GM19238 (cell line): ENCODE measurements around the gene CEP135.
"Not testable (repeated sequence)": the region's sequence is repeated elsewhere in the genome, so short reads cannot be mapped to it uniquely, and the experiment has no call there.

Experiments used
- DNase-seq: peaks from one replicate; pipeline ENCODE4 v3.0.0; 2011; ENCODE audit warnings: low spot score; ENCODE audit not compliant: insufficient read length

Gene CEP135

DNA sequence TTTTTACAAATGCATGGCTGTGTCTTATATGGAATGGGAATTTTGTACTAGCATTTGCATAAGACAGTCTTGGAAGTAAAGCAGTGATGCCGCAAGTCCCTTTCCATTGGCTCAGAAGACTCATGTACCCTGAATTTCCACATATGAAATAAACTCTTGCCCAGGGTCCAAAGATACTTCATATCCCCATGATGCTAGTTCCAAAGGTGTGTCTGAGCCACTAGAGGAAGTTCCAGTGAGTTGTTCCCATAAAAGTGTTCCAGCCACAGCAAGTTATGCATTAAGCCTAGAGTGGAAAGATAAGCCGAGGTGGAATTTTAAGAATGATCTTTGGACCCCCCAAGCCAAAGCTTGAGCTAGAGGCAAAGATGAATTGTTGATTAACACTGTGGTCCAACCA, 9.3 kb upstream of the CEP135 start:
- DNase-seq: no peak

DNA sequence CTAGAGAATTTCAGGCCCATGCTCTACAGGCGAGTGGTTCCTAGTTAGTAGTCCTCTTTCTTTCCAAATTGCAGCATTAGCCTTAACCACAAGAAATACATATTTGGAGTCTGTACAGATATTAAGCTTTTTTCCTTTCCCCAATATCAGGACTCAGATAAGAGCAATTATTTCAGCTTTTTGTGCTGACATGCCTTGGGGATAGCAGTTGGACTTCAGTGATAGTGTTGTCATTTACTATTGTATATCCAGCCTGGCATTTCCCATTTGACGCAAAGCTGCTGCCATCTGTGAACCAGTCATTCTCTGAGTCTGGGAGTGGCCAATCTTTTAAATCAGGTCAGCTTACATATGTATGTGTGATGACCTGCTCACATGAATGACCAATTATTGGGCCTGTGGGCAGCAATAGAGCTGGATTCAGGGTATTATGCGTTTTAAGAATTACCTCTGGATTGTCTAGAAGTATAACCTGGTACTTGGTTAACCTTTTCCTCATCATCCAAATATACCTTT, 6.8 kb upstream of the CEP135 start:
- no peak for DNase-seq

DNA sequence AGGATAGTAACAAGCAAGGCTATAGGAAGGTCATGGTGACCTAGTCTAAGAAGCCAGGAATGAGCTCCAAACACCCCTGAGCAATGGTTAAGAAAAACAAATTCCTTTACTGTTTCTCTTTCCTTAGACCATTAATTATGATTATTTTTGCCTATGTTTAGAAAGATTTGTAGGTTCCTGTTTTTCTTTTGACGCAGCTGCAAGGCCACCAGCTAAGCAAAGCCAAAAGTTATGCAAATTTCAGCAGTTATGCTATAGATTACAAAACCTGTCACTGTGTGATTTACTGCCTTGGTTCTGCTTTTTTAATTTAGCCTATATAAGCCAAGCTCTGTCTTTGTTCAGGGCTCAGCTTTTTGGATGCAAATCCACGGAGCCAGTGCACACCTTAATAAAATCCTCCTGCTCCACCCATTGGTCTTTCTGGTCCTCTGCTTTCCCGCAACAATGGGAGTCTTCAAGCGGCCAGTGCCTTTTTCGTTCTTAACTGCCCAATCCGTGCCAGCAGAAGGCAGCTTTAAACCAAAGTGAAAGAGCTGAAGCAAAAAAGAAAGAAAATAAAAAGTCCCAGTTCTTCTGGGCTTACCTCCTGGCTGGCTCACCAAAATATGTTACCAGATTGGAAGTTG, 1.4 kb upstream of the CEP135 start:
- DNase-seq: peak; percentile 16

DNA sequence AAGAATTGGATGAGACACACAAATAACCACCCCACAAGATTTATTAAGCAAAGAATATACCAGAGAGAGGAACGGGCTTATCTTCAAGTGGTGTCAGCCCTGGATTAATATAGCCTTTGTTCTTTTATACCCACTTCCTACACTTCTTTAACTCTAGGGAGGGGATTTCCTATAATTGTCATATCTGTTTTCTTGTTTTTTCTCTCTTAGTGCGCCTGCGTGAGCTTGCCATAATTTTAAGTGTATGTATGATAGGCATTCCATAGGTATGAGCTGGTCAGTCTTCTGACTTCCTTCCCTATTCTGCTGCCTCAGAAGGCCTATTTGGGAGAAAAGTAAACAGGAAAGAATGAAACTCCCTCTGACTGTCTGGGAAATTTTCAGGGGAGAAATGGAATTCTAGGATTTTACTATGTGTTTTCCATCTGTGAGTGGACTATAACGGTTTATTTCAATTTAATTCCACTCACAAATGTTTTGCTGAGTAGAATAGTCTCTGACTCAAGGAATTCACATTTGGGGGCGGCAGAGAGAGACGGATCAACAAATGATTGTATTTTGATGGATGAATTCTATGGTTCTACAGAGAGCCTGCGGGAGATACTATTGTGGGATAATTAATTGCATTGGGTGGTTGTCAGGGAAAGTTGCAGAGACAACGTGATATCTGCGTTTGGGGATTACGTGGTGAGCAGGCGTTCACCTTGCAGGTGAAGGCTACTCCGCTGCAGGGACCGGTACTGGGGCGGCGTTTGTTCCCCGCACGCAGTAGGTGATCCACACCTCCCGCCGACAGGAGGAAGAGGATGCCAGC, 626 bp upstream of the CEP135 start:
- DNase-seq: no peak

DNA sequence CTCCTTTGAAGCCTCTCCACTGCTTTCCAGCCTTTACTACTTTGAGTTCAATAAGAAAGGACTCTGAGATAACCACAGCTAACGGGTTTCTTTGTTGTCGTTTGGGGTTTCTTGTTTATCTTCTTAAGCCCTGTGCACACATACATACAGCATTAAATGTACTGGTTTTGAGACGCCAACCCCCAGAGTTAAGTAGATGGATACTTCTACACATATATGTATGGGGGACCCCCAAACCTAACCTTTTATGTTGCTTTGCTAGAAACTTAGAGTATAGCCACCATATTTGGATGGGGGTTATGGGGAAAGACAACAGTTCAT, 697 bp downstream of the CEP135 start:
- DNase-seq: no peak

DNA sequence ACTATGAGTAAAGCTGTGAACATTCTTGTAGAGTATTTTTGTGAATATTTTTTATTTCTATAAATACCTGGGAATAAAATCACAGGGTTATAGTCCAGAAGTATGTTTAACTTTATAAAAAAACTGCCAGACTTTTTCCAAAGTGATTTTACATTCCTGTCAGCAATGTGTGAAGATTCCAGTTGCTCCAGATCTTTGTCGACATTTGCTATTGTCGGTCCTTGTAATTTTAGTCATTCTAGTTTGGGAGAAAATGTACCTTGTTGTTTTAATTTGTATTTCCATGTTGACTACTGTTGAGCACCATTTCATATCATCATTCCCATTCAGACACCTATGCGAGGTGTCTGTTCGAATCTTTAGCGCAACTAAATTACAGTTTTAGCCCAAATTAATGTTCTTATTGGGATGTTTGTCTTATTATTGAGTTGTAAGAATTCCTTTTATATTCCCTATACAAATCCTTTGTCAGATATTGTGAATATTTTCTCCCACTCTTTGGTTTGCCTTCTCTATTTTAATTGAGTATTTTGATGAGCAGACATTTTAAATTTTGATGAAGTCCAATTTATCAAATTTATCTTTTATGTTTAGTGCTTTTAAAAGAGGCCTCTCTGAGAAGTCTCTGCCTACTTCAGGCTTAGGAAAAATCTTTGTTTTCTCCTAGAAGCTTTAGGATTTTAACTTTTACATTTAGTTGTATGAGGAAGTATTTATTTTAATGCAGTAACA, 2.6 kb downstream of the CEP135 start:
- no peak for DNase-seq

DNA sequence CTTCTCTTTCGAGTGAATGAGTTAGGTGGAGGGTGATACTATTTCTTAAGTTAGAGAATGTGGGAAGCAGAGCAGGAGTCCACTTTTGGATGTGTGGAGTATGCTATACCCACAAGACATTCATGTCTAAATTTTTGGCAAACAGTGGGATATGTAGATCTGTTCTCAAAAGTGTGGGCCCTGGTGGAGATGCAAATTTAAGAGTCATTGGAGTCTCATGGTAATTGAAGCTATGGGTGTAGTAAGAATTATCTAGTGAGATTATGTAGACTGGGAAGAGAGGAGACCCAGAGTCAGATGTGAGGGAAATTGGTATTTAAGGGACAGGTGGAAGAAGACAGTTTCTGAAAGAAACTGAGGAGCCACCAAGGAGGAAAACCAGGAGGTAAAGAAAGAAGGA, 7.0 kb downstream of the CEP135 start:
- no peak for DNase-seq

DNA sequence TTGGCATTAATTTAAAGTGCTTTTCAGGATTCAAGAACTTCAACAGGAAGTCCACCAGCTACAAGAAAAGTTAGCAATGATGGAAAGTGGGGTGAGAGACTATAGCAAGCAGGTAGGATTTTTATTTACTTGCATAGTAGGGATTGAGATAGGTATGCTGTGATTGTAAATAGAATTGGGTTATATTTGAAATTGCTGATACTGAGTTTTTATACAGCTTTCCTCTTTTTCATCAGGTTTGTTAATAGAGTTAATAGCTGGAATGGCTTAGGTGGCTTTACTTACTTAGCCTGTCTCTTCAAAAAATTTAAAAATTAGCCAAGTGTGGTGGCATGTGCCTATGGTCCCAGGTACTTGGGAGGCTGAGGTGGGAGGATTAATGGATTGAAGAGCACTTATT, 10.9 kb downstream of the CEP135 start:
- no peak for DNase-seq

DNA sequence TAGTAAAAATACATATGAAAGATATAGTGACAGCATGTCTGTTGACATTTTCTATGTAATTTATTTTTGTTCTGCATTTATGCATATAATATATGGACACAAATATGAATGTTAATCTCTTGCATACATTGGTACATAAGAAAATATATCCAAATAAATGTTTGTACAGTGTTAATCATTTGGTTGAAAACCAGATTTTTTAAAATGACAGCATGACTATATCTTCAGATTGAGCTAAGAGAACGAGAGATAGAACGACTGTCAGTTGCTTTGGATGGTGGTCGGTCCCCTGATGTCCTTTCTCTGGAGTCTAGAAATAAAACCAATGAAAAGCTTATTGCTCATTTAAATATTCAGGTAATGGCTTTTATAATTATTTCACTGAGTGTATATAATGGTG, 15.3 kb downstream of the CEP135 start:
- DNase-seq: no peak

DNA sequence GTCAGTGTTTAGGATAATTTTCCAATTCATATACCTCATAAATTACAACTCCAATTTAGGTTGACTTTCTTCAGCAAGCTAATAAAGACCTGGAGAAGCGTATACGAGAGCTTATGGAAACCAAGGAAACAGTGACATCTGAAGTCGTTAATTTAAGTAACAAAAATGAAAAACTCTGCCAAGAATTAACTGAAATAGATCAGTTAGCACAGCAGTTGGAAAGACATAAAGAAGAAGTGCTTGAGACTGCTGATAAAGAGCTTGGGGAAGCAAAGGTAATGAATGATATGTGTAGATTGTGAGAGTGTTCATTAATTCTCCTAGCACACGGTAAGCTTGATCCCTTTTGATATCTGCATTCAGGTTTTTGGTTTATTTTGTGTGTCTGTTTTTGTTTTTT, 16.8 kb downstream of the CEP135 start:
- DNase-seq: no peak

DNA sequence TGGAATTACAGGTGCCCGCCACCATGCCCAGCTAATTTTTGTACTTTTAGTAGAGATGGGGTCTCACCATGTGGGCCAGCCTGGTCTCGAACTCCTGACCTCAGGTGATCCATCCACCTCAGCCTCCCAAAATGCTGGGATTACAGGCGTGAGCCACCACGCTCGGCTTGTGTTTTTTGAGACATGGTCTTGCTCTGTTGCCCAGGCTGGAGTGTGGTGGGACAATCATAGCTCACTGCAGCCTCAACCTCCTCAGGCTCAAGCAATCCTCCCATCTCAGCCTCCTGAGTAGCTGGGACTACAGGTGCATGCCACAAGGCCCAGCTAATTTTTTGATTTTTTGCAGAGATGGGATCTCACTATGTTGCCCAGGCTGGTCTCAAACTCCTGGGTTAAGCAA, 17.6 kb downstream of the CEP135 start:
- DNase-seq: not testable (repeated sequence)

DNA sequence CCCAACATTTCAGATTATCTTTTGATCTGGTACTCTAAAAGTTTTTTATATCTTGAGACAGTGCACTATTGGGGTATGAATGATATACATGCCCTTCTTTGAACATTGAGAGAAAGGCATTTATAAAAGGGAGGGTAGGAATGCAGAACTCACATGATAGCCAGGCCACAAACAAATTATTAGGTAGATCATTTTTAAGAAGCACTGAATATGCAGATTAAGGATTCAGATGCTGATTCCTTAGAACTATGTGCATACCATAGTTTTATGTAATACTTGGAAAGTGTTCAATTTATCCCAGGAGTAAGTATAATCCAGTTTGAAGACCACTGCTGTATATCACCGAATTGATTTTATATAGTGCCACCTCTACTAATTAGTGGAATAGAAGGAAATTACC, 18.6 kb downstream of the CEP135 start:
- DNase-seq: no peak

DNA sequence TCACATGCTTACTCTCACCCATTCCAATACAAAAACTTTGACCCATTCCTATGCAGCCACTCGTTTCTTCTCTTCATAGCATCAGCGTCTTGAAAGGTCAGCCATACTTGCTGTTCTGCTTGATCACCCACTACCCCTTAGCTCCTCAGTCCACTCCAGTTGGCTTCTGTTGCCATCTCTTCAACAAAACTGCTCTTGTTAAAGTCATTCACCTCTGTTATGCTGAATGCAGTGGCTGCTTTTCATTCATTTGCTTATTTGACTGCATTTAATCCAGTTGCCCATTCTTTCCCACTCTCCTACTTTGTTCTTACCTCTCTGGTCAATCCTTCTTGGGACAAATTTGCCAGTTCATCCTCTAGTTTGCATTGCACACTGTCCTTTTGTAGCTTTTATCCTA, 24.9 kb downstream of the CEP135 start:
- DNase-seq: no peak

DNA sequence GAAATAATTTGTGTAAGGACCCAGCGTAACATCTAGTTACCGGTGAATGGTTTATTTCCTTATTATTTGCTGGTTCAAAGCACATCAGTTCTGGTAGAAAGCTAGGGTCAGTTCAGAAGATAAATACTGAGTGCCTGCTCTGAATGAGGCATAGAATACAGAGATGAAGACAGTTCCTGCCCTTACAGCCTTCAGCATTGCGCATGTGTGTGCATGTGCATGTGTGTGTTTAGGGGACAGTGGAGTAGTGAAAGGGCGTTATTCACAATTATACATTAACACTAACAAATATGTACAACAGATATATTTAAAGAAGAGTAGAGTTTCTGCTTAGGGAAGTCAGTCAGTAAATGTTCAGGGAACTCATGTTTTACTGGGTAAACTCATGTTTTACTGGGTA, 29.1 kb downstream of the CEP135 start:
- no peak for DNase-seq

DNA sequence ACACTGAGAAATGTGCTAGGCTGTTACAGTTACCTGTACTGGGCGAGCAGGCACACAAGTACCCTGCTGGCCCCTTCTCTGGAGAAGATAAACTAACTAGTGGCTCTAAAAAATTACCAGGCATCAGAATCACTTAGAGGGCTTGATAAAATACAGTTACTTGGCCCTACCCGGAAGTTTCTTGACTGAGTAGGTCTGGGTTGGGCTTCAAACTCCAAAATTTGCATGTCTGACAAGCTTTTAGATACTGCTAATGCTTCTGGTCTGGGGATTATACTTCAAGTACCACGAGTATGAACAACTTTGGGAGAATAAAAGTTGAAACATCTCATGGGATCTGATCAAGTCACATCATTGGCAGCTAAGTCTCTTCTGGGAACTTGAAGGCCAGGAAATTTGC, 30.8 kb downstream of the CEP135 start:
- DNase-seq: no peak

DNA sequence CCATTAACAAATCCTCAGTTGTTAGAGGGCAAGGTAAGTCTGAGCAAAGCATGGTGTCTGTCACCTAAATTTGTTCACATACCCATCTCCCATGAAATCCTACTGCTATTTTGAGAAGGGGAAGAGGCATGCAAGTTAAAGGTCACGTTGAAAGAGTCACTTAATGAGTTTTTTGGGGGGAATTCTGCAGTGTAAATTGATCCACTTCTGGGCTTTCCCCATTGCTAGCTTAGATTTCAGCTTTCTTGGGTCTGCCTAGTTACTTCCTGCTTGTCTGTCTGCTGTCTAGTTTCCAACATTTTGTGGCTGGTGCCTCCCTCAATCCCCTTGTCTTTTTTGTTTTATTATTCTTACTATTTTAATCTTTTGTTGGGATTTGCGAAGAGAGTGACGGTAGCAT, 32.0 kb downstream of the CEP135 start:
- no peak for DNase-seq

DNA sequence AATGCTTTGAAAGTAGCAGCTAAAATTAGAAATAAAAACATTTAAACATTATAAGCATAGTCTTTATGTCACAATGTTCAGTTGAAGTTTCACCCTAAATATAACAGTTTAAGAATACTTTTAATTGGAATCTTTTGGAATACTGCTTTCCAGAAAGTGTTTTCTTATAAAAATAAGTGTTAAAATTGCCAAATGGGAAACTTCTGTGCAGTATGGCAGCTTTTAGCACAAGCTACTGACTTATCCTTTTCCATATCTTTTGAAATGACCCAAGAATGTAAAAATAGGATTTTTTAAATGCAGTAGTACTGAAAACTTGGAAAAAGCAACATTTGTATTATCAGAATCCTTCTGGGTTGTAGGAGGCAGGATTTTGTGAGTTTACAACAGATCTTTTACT, 34.2 kb downstream of the CEP135 start:
- no peak for DNase-seq

DNA sequence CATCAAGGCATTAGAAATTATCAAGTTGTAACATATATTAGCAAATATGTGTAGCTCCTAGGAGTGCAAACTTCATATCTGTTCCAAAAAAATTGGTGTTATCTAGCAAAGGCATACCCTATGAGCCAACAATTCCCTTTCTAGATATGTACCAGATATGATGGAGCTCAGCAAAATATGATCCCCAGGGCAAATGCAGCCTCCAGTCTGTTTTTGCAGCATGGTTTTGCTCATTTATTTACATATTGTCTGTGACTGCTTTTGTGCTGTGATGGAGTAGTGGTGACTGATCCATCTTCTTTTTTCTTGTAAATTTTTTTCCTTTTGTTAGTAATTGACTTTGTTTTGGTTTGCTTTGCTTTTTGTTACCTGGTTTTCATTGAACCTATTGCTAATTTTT, 41.0 kb downstream of the CEP135 start:
- no peak for DNase-seq

DNA sequence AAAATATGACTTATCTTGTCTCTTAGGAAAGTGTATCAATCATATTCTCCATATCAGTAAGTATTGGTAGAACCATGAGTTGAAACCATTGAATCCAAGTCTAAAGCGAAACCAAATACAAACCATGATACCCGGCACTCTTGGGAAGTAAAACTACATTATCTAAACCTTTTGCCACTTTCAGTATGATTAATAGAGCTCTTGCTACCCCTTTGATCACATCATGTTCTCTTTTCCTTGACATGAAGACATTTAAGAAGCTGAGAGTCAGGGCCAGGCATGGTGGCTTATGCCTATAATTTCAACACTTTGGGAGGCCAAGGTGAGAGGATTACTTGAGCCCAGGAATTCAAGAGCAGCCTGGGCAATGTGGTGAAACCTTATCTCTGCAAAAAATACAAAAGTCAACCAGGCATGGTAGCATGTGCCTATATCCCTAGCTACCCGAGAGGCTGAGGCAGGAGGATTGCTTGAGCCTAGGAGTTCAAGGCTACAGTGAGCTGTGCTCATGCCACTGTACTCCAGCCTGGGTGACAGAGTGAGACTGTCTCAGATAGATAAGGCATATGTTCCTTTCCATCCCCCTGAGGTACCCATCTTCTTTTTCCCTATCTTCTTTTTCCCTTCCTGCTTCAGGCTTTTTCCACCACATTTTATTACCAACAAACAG, 45.4 kb downstream of the CEP135 start:
- DNase-seq: peak; percentile 4

DNA sequence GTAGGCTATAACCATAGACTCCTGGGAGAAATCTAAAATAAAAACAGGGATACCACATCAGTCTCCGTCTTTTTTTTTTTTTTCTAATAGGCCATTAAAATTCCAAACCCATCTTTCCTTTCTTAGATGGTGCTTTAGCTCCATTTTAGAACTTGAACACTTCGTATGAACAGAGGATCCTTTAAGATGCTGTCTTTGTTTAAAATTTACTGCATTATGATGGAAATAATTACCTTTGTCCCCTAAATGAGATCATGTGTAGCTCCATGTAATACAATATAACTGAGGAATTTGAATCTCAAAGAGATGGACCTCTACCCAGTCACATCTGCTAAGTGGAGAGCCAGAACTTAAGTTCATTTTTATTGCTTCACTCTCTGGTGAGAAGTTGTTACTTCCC, 47.9 kb downstream of the CEP135 start:
- no peak for DNase-seq

DNA sequence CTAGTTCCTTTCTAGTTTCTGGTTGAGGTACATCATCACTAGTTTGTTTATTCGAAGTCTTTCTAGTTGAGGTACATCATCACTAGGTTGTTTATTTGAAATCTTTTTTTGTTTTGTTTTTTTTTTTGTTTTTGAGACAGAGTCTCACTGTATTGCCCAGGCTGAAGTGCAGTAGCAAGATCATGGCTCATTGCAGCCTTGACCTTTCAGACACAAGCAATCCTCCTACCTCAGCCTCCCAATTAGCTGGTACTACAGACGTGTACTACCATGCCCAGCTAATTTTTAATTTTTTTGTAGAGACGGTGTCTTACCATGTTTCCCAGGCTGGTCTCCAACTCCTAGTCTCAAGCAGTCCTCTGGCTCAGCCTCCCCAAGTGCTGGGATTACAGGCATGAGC, 54.9 kb downstream of the CEP135 start:
- no peak for DNase-seq

DNA sequence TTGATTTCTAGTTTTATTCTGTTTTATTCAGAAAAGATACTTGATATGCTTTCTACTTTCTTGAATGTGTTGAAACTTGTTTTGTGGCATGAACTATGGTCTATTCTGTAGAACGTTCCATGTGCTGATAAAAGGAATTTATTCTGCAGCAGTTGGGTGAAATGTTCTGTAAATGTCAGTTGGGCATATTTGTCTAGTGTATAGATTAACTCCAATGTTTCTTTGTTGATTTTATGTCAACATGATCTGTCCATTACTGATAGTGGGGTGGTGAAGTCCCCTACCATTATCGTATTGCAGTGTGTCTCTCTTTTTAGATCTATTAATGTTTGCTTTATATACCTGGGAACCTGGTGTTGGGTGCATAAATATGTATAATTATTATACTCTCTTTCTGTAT, 55.5 kb downstream of the CEP135 start:
- DNase-seq: no peak
